GM13976 (cell line): ENCODE data around the gene CYB5R2.

Experiments
- DNase-seq: peaks from one replicate; pipeline ENCODE4 v3.0.0; 2012; ENCODE audit warnings: low spot score
- in situ Hi-C: fragments of 300-500 bp; cut with MboI; formaldehyde crosslinking; loops from one replicate; pipeline ENCODE4 v1.12.0; 2022; ENCODE audit warnings: low sequenced_read_pairs, mixed read lengths, inconsistent platforms; ENCODE audit not compliant: unreplicated experiment
- TF ChIP-seq, protein P1 (sequence below): IDR thresholded peaks from 2 replicates; pipeline ENCODE4 v1.5.1; 2012; ENCODE audit warnings: borderline replicate concordance, mild to moderate bottlenecking; ENCODE audit not compliant: insufficient read depth; ENCODE audit errors: extremely low read depth, missing control alignments, control extremely low read depth

Gene CYB5R2

DNA sequence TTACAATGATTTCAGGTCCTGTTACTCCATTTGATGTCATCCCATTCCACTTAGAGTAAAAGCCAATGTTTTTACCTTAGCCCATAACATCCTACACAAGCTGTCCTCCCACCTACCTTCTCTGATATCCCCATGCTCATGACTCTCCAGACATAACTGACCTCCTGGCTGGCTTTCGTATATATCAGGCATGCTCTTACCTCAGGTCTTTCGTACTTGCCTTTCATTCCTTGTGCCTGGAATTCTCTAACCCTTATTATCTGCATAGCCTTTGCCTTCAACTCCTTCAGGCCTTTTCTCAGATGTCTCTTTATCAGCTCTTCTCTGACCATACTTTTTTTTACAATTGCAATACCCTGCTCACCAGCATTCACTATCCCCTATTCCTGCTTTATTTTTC lies 10.3 kb upstream of the CYB5R2 start:
- in situ Hi-C loops, result loop anchor here (25.0 kb wide), 1 partner anchor 571 kb away; no protein-coding TSS in a partner anchor

DNA sequence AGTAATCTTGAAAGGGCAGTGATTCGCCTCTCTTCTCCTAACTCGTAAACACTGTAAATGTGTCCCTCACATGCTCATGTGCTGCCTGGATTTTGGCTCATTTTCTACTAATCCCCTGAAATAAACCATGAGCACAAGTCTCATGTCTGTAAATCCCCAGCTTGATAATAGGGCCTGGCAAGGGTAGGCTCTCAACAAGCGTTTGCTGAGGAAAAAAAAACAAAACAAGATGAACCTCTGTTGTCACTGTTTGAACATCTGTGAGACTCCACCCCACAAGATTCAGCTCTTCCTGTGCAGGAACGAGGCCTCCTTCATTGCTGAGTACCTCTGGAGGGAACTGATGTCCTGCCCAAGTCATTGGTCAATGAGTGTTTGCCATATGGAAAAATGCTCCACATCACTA lies 4.5 kb upstream of the CYB5R2 start:
- no peak for DNase-seq
- TF ChIP-seq, protein P1, sequence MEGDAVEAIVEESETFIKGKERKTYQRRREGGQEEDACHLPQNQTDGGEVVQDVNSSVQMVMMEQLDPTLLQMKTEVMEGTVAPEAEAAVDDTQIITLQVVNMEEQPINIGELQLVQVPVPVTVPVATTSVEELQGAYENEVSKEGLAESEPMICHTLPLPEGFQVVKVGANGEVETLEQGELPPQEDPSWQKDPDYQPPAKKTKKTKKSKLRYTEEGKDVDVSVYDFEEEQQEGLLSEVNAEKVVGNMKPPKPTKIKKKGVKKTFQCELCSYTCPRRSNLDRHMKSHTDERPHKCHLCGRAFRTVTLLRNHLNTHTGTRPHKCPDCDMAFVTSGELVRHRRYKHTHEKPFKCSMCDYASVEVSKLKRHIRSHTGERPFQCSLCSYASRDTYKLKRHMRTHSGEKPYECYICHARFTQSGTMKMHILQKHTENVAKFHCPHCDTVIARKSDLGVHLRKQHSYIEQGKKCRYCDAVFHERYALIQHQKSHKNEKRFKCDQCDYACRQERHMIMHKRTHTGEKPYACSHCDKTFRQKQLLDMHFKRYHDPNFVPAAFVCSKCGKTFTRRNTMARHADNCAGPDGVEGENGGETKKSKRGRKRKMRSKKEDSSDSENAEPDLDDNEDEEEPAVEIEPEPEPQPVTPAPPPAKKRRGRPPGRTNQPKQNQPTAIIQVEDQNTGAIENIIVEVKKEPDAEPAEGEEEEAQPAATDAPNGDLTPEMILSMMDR, result no peak
- in situ Hi-C loops, result loop anchor here (25.0 kb wide), 1 partner anchor 565 kb away; no protein-coding TSS in a partner anchor

More for the DNA sequence above, 10.3 kb upstream of the CYB5R2 start:
- TF ChIP-seq, protein P1, result no peak
- no peak for DNase-seq

DNA sequence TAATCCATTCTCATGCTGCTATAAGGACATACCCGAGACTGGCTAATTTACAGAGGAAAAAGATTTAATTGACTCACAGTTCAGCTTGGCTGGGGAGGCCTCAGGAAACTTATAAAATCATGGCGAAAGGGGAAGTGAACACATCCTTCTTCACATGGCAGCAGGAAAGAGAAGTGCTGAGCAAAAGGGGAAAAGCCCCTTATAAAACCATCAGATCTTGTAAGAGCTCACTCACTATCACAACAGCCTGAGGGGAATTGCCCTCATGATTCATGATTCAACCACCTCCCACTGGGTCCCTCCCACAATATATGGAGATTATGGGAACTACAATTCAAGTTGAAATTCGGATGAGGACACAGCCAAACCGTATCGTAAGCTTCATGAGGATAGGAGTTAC lies 3.8 kb upstream of the CYB5R2 start:
- TF ChIP-seq, protein P1, result no peak
- no peak for DNase-seq
- in situ Hi-C loops, result loop anchor here (25.0 kb wide), 1 partner anchor 565 kb away; no protein-coding TSS in a partner anchor

DNA sequence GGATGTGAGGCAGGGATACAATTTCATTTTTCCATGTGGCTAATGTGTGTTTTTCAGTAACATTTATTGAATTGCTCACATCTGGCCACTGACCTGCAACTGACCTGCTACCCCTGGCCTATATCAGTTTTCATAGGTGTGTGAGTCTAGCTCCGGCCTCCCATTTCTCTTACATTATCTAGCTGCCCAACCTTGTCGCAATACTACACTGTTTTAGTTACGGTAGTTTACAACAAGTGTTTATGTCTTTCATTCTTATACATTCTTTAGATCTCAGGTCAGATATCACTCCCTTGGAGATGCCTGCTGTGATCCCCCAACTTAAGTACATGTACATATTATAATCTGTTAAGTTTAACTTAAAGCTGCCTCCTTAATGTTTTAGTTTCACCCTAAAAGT lies 2.3 kb upstream of the CYB5R2 start:
- TF ChIP-seq, protein P1, result no peak
- in situ Hi-C loops, result loop anchor here (25.0 kb wide), 1 partner anchor 563 kb away; no protein-coding TSS in a partner anchor
- DNase-seq, result no peak

DNA sequence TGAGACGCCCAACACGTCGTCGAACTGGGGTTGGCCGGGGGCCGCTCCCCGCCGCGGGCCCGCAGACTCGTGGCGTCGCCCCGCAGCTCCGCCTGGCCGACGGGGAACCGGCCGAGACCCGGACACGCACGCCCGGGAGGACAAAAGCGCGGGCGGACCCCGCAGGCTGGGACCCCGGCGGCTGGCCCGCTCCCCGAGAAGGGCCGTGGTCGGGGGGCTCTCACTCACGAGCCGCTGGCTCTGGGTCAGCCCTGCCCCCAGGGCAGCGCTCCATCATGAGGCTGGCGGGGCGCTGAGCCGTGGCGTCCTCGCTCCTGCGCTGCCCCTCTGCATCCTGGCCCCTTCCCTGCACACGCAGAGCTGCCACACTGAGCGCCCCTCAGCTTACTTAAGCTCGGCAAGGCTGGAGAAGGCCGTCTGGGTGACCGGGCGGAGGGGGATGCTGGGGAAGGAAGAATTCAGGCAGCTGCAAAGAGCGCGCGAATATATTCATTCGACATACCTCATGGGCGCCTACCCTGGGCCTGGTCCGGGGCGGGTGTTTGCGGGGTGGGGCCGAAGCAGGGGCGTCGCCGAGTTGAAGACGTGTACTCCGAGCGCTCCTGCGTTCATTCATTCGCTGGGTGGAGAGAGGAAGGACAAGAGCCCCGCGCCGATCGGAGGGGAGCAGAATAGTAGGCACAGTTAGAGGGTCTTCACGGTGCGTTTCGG lies 579 bp upstream of the CYB5R2 start:
- TF ChIP-seq, protein P1, result no peak
- DNase-seq, result peak; percentile 75
- in situ Hi-C loops, result no loop called here

DNA sequence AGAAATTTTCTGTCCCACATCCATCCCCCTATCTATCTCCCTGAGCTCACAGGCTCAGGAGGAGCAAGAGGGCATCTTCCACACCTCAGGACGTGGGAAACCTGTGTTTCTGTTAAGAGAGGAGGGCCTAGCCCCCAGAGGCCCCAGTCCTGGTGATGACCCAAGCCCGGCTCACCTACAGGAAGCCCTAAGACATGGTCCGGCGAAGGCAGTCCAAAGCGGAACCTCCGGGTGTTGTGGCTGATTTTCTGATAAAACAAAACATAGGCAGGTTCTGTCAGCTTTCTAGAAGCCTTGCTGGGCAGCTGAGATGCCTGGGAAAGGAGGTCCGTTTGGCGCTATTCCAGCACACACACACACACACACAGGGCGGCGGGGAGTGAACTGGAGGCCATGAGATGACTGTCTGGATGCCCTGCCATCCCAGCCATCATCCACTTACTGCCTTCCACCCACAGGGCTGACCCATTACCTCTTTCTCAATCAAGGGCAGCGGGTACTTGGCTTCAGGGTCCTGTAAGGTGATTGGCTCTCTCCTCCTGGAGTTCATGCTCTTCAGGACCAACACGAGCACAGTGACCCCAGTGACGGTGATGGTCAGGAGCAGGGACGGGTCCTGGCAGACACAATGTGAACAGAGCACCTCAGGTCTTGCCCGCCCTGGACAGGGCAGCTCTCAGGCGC lies 882 bp downstream of the CYB5R2 start:
- in situ Hi-C loops, result no loop called here
- peak; percentile 40 for DNase-seq
- TF ChIP-seq, protein P1, result no peak
